Chondrocyte (in vitro differentiated cells): ENCODE data around the gene PAK4. TPM values are rescaled to one million over a fixed set of nuclear protein-coding genes. Genes with fewer than 3 reads are reported as not detected.

Experiments
- DNase-seq: peaks from one replicate; pipeline ENCODE4 v3.0.0; 2021; ENCODE audit warnings: mixed read lengths, low spot score
- H3K27ac Mint-ChIP-seq: one replicate; pipeline ENCODE4 v1.8.0; 2021; ENCODE audit warnings: mild to moderate bottlenecking, moderate library complexity, mixed read lengths; ENCODE audit not compliant: unreplicated experiment
- H3K27me3 Mint-ChIP-seq: 2 replicates; pipeline ENCODE4 v1.8.0; 2021; ENCODE audit warnings: low read depth, mixed read lengths
- H3K36me3 Mint-ChIP-seq: 2 replicates; pipeline ENCODE4 v1.8.0; 2021; ENCODE audit warnings: low read depth, mixed read lengths
- H3K4me1 Mint-ChIP-seq: 2 replicates; pipeline ENCODE4 v1.8.0; 2021; ENCODE audit warnings: low read depth, mild to moderate bottlenecking, mixed read lengths
- H3K4me3 Mint-ChIP-seq: one replicate; pipeline ENCODE4 v1.8.0; 2021; ENCODE audit warnings: mild to moderate bottlenecking, moderate library complexity, mixed read lengths; ENCODE audit not compliant: unreplicated experiment
- H3K9me3 Mint-ChIP-seq: 2 replicates; pipeline ENCODE4 v1.8.0; 2021; ENCODE audit warnings: low read depth, mixed read lengths
- total RNA-seq: library from RNA; stranded (reverse); gene quantifications from 3 replicates; pipeline ENCODE4 v1.2.1, GENCODE V29; 2021
- TF ChIP-seq, protein P1 (sequence below): fragments of 200-600 bp; sonication (generic); IDR thresholded peaks from 2 replicates; pipeline ENCODE4 v1.5.0; 2021; ENCODE audit warnings: antibody characterized with exemption, mild to moderate bottlenecking, moderate library complexity

The PAK4 gene
- total RNA-seq, 1 donor from 2014 or later = 14.4 TPM

- H3K4me3 Mint-ChIP-seq = no peak overlapping the region
- H3K9me3 Mint-ChIP-seq = no peaks in the 10 kb centered on the region
- no peak for DNase-seq
- TF ChIP-seq, protein P1, sequence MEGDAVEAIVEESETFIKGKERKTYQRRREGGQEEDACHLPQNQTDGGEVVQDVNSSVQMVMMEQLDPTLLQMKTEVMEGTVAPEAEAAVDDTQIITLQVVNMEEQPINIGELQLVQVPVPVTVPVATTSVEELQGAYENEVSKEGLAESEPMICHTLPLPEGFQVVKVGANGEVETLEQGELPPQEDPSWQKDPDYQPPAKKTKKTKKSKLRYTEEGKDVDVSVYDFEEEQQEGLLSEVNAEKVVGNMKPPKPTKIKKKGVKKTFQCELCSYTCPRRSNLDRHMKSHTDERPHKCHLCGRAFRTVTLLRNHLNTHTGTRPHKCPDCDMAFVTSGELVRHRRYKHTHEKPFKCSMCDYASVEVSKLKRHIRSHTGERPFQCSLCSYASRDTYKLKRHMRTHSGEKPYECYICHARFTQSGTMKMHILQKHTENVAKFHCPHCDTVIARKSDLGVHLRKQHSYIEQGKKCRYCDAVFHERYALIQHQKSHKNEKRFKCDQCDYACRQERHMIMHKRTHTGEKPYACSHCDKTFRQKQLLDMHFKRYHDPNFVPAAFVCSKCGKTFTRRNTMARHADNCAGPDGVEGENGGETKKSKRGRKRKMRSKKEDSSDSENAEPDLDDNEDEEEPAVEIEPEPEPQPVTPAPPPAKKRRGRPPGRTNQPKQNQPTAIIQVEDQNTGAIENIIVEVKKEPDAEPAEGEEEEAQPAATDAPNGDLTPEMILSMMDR = no peak
- H3K27me3 Mint-ChIP-seq = no peaks in the 10 kb centered on the region
- no peak overlapping the region for H3K27ac Mint-ChIP-seq
- peaks cover 7% of the 10 kb centered on the region for H3K36me3 Mint-ChIP-seq
- no peaks in the 10 kb centered on the region for H3K4me1 Mint-ChIP-seq
Observed at GRCh38 chr19:39170386-39171231, 45.0 kb downstream of the PAK4 start.

DNA sequence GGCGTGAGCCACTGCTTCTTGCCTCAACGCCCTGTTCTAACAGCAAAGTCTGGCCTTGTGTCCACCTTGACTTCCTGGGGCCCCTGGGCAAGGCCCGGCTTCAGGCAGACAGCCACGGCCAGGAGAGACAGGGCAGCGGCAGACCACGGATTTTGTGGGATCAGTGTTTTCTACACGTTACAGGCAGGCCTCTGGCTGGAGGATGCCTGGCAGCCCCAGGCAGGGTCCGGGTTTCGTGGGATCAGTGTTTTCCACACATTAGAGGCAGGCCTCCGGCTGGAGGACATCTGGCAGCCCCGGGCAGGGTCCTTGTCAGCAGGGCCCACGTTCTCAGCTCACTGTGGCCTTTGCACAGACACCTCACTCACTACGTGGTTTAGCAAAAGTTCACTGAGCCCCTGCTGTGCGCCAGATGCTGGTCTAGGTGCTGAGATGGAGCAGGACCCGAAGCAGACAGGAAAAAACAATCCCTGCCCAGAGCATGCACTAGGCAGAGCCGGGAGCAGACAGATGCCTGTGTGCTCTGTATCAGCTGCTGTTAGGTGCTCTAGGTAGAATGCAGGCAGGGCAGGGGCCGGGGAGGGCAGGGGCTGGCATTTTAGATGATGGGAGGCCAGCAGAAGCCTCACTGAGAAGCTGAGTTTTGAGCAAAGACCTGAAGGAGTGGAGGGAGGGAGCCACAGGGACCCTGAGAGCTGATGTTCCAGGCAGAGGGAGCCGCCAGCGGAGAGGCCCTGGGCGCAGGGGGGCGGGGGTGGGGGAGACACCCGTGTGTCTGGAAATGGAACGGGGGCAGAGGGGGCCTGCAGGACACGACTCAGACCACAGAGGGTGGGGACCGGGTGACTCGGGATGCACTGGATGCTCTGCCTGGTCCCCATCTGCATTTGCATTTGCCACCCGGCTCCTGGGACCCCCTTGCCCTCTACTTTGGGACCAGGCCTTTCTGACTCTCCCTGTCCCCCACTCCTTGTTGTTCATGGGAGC lies 46.2 kb downstream of the PAK4 start:
- H3K4me1 Mint-ChIP-seq = no peaks in the 10 kb centered on the region
- H3K9me3 Mint-ChIP-seq = no peaks in the 10 kb centered on the region
- H3K27ac Mint-ChIP-seq = no peak overlapping the region
- H3K4me3 Mint-ChIP-seq = no peak overlapping the region
- H3K36me3 Mint-ChIP-seq = peaks cover 7% of the 10 kb centered on the region
- TF ChIP-seq, protein P1 = no peak
- no peaks in the 10 kb centered on the region for H3K27me3 Mint-ChIP-seq
- no peak for DNase-seq

DNA sequence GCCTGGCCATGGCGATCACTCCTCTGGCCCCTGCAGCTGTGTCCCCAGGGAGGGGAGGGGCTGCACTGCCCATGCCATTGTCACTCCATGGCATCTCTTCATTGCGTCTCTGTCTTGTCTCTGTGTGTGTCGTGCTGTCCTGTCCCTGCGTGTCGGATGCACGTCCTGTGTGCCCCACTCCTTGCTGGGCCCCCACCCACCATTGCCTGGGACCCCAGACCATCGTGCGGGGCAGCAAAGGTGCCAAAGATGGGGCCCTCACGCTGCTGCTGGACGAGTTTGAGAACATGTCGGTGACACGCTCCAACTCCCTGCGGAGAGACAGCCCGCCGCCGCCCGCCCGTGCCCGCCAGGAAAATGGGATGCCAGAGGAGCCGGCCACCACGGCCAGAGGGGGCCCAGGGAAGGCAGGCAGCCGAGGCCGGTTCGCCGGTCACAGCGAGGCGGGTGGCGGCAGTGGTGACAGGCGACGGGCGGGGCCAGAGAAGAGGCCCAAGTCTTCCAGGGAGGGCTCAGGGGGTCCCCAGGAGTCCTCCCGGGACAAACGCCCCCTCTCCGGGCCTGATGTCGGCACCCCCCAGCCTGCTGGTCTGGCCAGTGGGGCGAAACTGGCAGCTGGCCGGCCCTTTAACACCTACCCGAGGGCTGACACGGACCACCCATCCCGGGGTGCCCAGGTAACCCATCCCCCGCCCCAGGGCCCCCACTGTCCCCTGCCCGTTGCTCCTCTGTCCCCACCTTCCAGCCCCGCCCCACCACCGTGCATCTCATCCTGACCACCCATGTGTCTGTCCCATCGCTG lies 47.3 kb downstream of the PAK4 start:
- TF ChIP-seq, protein P1 = no peak
- no peaks in the 10 kb centered on the region for H3K4me1 Mint-ChIP-seq
- H3K27ac Mint-ChIP-seq = no peak overlapping the region
- no peak for DNase-seq
- H3K9me3 Mint-ChIP-seq = no peaks in the 10 kb centered on the region
- peaks cover 7% of the 10 kb centered on the region for H3K36me3 Mint-ChIP-seq
- H3K4me3 Mint-ChIP-seq = no peak overlapping the region
- no peaks in the 10 kb centered on the region for H3K27me3 Mint-ChIP-seq

DNA sequence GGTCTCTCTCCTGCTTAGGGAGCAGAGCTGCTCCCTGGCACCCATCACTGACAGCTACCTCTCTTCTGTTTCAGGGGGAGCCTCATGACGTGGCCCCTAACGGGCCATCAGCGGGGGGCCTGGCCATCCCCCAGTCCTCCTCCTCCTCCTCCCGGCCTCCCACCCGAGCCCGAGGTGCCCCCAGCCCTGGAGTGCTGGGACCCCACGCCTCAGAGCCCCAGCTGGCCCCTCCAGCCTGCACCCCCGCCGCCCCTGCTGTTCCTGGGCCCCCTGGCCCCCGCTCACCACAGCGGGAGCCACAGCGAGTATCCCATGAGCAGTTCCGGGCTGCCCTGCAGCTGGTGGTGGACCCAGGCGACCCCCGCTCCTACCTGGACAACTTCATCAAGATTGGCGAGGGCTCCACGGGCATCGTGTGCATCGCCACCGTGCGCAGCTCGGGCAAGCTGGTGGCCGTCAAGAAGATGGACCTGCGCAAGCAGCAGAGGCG lies 48.0 kb downstream of the PAK4 start:
- Mint-ChIP-seq H3K4me3 (no peak overlapping the region), H3K27ac (no peak overlapping the region), H3K27me3 (no peaks in the 10 kb centered on the region), H3K9me3 (no peaks in the 10 kb centered on the region), H3K4me1 (no peaks in the 10 kb centered on the region), H3K36me3 (peaks cover 10% of the 10 kb centered on the region)
- TF ChIP-seq, protein P1 = no peak
- DNase-seq = no peak
